Activated CD4-positive, alpha-beta T cell treated with anti-CD3 and anti-CD28 coated beads, Interleukin-2, amount 50 U/mL, for 48 hours (primary cell): ENCODE measurements around the gene CD46.

Experiments used
- DNase-seq, 2 experiments: peaks; one replicate each; pipeline ENCODE4 v3.0.0-alpha.2; 2020

Gene CD46

DNA sequence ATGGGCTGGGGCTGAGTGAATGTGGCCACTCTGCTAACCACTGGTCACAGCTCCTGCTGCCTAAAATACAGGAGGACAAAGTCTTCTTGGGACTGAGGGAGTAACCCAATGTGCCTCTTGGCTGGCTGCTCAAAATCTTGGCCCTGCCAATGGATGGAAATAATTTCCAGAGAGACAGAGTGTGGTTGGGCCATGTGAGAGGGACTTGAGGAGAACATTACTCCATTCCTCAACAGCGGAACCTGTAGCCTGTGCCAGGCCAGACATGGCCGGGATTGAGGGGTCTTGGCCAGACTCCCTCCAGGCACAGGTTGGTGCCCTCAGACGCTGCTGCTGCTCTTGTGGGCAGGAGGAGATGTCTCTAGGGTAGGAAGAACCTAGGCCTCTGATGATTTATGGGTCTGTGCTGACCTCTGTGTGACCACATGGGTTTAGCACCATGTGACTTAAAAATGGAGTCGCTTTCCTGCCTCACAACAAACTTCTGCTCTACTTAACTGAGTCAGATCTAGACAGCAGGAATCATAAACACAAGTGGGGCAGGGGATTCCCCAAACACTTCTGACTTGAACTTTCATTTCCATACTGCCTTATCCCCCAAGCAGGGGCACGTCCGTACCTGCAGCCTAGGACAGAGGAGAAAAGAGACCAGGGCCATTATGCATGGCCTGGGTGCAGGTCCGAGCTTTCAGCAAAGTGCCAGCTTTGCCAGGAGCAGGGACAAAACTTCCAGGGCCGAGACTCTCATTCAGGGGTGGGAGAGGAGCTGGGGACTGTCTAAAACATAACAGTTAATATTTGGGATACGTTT is 79.9 kb downstream of the CD46 start:
- peak; percentile 53 to 68 for DNase-seq

DNA sequence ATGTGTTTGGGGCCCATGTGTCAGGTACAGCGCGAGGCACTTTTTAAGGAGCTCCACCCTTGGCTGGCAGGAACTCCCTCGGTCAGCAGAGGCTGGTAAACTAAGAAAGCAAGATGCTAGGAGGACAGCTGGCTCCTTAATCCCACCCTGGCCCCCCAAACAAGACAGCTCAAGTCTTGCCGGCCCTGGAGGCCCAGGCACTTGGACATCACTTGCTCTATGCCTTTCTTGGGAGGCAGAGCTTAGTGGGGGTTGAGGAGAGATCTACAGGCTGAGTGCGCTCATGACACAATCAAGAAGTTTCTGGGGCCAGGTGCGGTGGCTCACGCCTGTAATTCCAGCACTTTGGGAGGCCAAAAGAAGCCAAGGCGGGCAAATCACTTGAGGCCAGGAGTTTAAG is 80.9 kb downstream of the CD46 start:
- peak in 1 of 2 experiments; percentile 41 for DNase-seq

DNA sequence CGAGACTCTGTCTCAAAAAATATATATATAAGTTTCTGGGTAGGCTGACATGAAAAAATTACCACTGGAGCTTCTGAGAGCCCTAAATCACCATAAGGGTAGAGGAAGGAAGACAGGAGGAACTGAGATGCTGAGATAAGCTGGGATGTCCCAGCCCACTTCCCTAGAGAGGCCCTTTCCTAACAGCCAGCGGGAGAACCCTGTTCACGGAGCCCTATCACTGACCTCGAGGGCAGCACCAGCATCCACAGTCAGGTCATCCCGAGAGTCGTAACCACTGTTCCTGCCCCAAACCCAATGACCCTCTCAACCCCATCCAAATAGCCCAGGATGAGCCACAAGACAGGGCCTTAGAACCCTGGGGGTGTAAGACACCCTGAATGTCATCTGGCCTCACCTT is 81.5 kb downstream of the CD46 start:
- DNase-seq, result no peak

DNA sequence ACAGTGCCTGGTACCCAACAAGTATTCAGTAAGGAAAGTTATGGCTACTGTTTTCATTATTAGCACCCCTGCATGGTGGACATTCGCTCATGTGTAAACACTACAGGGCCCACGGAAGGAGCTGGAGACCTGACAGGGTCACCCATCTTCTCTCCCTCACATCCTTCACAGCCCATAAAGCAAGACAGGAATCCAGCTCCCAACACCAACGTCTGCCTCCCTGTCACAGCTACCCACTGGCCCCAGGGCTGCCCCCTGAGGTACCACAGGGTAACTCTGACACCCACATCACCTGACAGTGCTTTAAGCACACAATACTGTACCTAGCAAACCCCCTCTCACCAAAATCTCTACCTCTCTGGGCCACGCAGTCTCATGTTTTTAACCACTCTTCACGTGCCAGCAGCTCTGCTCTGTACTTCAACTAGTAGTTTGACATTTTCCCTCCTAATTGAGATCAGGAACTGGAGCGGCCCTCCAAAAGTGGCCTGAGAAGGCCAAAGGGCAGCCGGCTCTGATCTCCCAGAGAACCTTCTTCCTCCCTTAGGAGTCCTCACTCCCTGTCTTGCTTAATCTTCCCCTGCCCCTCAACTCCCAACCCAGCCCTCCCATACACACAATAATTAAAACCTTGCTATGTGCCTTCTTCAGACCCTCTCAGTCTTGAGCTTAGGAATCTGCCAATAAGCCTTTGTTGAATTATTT is 82.3 kb downstream of the CD46 start:
- no peak for DNase-seq

DNA sequence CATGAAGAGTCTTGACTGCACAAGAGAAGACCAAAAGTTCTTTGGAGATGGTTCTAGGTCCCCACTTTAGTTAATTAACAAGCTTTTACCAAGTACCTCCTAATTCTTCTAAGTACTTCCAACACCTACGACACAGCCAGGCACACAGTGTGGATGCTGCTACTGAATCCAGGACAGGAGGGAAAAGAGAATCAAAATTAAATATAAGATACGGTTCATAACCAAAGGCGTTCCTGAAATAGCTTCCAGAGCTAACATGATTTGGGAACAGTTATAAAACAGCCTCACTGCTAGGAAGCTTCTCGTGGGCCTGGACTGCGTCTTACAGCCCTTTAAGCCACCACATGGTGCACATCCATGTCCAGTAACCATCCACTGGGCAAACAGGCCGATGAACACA is 84.1 kb downstream of the CD46 start:
- DNase-seq, result no peak

DNA sequence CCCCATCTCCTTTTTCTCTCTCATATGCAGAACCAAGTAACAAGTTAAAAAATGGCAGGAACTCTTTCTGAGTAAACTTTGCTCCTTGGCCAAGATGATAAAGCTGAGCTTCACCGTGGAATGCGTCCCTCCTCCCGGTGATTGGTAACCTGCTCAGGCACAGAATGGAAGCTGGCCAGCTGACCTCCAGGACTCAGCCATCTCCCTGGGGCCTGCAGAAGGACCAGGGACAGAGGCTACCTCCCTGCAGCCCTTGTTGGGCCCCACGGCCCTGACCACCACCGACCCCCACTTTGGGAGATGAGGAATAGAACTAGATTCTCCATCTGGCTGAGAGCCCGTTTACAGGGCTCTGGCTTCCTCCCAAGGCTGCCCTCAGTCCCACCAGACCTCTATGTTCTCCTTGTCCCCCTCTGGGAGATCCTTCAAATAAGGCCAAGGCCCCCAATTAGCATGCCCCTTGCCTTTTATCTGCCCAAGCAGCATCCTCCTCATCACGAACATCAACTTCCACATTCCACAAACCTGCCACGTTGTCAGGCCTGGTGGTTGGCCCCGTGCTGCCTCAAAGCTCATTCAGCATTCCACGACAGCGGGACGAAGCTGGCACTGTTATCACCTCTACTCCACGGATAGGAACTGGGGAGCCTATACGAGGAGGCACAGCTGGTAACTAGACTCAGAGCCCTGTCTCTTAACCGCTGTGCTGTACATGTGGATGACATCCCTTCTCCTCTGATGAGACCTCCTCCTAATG is 84.9 kb downstream of the CD46 start:
- DNase-seq, result no peak

DNA sequence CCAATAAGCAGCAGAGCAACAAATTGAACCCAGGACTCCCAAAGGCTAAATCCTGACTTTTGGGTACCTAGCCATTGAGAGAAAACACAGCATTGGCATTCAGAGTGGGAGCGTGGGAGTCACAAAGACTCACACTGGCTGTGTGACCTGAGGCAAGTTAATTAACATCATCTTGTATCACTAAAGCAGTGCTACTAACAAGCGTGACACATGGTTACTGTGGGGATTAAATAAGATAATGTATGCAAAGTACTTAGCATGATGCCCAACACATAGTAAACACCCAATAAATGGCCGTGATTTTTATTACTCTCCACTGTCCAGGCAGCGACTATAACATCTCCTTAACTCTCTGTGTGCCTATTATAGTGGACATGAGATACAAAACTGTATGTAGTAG is 85.8 kb downstream of the CD46 start:
- no peak for DNase-seq

DNA sequence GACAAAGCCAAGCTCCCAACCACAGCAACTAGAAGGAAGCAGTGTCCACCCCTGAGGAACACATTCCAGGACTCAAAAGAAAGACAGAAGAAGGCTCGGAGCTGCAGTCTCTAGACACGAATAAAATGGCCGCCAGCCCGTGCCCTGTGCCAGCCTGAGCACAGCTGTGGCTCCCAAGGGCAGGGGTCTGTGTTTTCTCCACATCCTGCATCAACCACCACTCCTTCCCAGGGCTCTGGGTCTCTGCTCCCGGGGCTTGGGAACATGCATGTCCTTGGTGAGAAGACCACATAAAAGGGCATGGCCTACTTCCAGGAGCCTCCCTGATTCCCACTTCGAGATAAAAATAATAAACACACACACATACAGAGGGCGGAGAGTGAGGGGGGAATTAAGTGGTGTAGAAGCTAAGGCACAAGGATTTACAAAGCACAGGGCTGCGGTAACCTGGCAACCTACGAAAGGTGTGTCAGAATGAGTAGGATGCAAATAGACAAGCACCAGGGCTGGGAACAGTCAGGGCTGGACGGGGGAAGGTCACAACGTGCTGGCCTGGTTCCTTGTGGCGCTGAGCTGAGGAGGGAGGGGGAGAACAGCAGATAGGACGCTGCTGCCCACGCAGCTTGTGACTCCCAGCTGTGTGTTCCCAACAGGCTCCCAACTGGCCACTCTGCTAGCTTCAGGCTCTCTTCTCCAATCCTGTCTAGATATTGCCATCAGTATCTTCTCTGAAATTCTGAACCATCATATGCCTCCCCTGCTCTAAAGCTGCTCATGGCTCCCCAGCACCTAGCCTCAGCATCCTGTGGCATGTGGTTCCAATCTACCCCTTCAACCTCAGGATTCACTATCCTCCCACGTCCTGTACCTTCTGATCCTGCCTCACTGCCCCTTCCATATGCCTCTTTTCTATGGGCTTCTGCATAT is 86.6 kb downstream of the CD46 start:
- DNase-seq, result no peak

DNA sequence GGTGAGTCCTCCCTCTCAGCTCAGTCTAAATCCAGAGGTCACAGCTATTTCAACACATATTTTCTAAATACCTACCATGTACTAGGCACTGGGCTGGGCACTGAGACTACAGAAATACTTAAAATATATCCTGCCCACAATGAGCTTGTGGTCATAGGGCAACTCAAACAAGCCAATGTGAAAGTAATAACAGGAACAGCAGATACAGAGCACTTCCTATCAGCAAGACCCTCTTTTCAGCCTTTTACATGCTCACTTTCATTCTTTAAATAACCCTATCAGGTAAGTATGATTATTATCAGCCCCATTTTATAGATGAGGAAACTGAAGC is 87.2 kb downstream of the CD46 start:
- DNase-seq, result no peak

DNA sequence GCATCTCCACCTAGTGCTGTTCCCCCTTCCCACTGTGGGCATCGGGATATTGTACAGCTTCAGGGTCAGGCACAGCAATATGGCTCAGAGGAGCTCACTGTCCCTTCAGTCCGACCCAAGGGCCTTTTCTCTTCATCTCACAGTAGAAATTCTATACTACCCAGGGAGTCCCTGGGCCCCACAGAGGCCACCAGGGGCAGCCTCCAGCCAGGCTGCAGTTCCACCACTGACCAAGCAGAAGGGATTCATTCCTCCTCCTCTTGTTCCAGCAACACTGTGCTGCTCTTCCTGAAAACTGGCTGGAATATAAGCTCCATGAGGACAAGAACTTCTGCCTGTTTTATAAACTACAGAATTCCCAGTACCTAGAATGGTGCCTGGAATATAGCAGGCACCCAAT is 88.5 kb downstream of the CD46 start:
- no peak for DNase-seq

DNA sequence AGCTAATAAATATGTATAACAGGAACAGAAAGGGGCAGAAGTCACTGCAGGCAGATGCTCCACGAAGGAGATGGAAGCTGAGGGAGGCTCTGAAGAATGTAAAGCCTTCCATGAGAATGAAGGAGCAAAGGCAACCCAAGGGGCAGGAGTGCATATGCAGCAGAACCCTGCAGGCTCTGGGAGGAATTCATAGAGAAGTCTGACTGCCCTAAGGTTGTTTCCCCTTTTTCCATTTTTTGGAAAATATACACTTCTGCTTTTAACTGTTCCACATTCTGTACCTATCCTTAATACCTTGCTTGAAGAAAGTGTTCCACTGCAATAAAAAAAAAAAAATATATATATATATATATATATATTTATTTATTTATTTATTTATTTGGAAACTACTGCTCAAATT is 89.4 kb downstream of the CD46 start:
- no peak for DNase-seq

DNA sequence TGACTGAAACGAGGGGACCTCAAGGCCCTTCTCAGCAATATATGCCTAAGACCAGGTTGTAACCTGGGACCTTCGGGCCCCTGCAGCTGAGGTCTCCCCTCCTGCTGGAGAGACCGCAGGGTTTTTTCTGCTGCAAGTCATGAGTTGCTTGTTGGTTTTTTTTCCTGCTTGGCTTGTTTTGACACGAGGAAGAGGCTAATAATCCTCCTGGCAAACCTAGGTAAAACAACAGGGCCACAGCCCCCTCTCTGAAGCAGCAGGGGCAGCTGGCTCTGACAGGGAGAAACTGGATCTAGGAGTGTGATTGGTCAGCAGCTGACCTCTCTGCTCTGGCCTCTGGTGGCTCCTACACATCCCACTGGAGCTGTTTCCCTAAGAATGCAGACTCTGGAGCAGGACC is 90.0 kb downstream of the CD46 start:
- DNase-seq, result no peak

DNA sequence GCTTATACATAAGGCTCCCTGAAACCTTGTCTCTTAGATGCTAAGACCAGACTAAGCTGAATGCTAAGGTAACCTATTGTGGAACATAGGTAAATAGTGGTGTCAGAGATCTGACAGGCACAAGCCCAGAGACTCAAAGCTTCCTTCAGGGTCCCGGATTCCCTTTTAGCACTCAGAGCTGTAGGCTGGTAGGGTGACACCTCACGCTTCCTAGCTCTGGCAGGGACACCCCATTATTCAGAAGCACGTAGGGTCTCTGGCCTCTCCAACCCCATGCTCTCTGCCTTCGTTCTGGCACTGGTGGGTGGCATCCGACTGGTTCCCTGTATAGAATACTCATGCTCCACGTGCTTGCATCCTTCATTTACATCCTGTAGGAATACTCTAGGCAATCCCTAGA is 90.7 kb downstream of the CD46 start:
- DNase-seq, result no peak

DNA sequence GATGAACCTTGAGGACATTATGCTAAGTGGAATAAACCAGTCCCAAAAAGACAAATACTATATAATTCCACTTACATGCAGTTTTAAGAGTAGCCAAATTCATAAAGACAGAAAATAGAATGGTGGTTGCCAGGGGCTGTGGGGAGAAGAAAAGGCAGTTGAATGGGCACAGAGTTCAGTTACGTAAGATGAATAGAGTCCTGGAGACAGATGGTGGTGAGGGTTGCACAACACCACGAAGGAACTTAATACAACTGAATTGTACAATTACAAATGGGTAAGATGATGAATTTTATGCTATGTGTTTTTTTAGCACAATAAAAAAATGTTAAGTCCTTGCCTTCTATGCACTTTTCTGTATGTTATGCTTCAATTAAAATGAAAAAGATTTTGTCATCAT is 92.5 kb downstream of the CD46 start:
- DNase-seq, result no peak
